SK-N-SH treated with all-trans-retinoic acid at 6 μM for 48 hours (cell line): ENCODE results near the gene MYLK.

Experiments
- ATAC-seq: fragments of 200-7000 bp; cut with Tn5 transposase; 3 replicates; pipeline ENCODE4 v1.9.1; 2020; ENCODE audit warnings: mild to moderate bottlenecking, moderate library complexity
- ARNTL ChIP-seq: fragments of 450-650 bp; formaldehyde crosslinking; IDR thresholded peaks from 2 replicates; pipeline ENCODE4 v1.5.0; 2020; ENCODE audit warnings: low read depth, mild to moderate bottlenecking, moderate library complexity, borderline replicate concordance
- BACH2 ChIP-seq: fragments of 250-450 bp; sonication (Bioruptor Pico); IDR thresholded peaks from 2 replicates; pipeline ENCODE4 v1.9.0; 2021; ENCODE audit warnings: mild to moderate bottlenecking, borderline replicate concordance
- CSDC2 ChIP-seq: fragments of 250-450 bp; sonication (Bioruptor Pico); IDR thresholded peaks from 2 replicates; pipeline ENCODE4 v1.5.0; 2020; ENCODE audit warnings: mild to moderate bottlenecking, moderate library complexity
- CSRNP3 ChIP-seq: fragments of 250-450 bp; sonication (Bioruptor Pico); IDR thresholded peaks from 2 replicates; pipeline ENCODE4 v1.5.1; 2021; ENCODE audit warnings: mild to moderate bottlenecking, moderate library complexity
- ESRRG ChIP-seq: fragments of 250-450 bp; sonication (Bioruptor Pico); IDR thresholded peaks from 2 replicates; pipeline ENCODE4 v1.6.1; 2021; ENCODE audit warnings: mild to moderate bottlenecking
- GLIS3 ChIP-seq: fragments of 250-450 bp; sonication (Bioruptor Pico); IDR thresholded peaks from 2 replicates; pipeline ENCODE4 v1.5.0; 2020; ENCODE audit warnings: mild to moderate bottlenecking, moderate library complexity
- ISL1 ChIP-seq: fragments of 250-450 bp; sonication (Bioruptor Pico); IDR thresholded peaks from 2 replicates; pipeline ENCODE4 v2.1.2; 2022; ENCODE audit warnings: mild to moderate bottlenecking, moderate library complexity
- OSR1 ChIP-seq: fragments of 250-450 bp; sonication (Bioruptor Pico); IDR thresholded peaks from 2 replicates; pipeline ENCODE4 v1.8.0; 2022; ENCODE audit warnings: moderate library complexity, mild to moderate bottlenecking, inconsistent platforms
- PATZ1 ChIP-seq: fragments of 250-450 bp; sonication (Bioruptor Pico); IDR thresholded peaks from 2 replicates; pipeline ENCODE4 v1.8.0; 2020; ENCODE audit warnings: mild to moderate bottlenecking, moderate library complexity, borderline replicate concordance
- POU6F1 ChIP-seq: fragments of 250-450 bp; sonication (Bioruptor Pico); IDR thresholded peaks from 2 replicates; pipeline ENCODE4 v1.8.0; 2021; ENCODE audit warnings: low read depth, mild to moderate bottlenecking, moderate library complexity, borderline replicate concordance
- PPARA ChIP-seq: fragments of 250-450 bp; sonication (Bioruptor Pico); IDR thresholded peaks from 2 replicates; pipeline ENCODE4 v1.5.0; 2020; ENCODE audit warnings: mild to moderate bottlenecking, borderline replicate concordance
- RARB ChIP-seq: fragments of 250-450 bp; sonication (Bioruptor Pico); IDR thresholded peaks from 2 replicates; pipeline ENCODE4 v1.8.0; 2021; ENCODE audit warnings: mild to moderate bottlenecking, moderate library complexity
- SNAI2 ChIP-seq: fragments of 250-450 bp; sonication (Bioruptor Pico); IDR thresholded peaks from 2 replicates; pipeline ENCODE4 v1.5.0; 2020; ENCODE audit warnings: mild to moderate bottlenecking, moderate library complexity
- TCF4 ChIP-seq: fragments of 250-450 bp; sonication (Bioruptor Pico); IDR thresholded peaks from 2 replicates; pipeline ENCODE4 v1.8.0; 2021; ENCODE audit warnings: mild to moderate bottlenecking, moderate library complexity, borderline replicate concordance
- TOX ChIP-seq: fragments of 250-450 bp; sonication (Bioruptor Pico); IDR thresholded peaks from 2 replicates; pipeline ENCODE4 v1.8.0; 2021; ENCODE audit warnings: mild to moderate bottlenecking, moderate library complexity, borderline replicate concordance
- TSHZ2 ChIP-seq: fragments of 250-450 bp; sonication (Bioruptor Pico); IDR thresholded peaks from 2 replicates; pipeline ENCODE4 v1.5.0; 2020; ENCODE audit warnings: mild to moderate bottlenecking, moderate library complexity
- ZC3H10 ChIP-seq: fragments of 250-450 bp; sonication (Bioruptor Pico); IDR thresholded peaks from 2 replicates; pipeline ENCODE4 v1.5.1; 2021; ENCODE audit warnings: mild to moderate bottlenecking, moderate library complexity
- ZFP3 ChIP-seq: fragments of 250-450 bp; sonication (Bioruptor Pico); IDR thresholded peaks from 2 replicates; pipeline ENCODE4 v1.5.0; 2020; ENCODE audit warnings: mild to moderate bottlenecking, moderate library complexity
- ZFP30 ChIP-seq: fragments of 450-650 bp; formaldehyde crosslinking; IDR thresholded peaks from 2 replicates; pipeline ENCODE4 v1.5.0; 2022; ENCODE audit warnings: mild to moderate bottlenecking, moderate library complexity
- ZNF565 ChIP-seq: fragments of 450-650 bp; formaldehyde crosslinking; conservative IDR thresholded peaks from 2 replicates; pipeline ENCODE4 v1.5.0; 2020; ENCODE audit warnings: low read depth, mild to moderate bottlenecking, moderate library complexity
- ZNF8 ChIP-seq: fragments of 450-650 bp; formaldehyde crosslinking; IDR thresholded peaks from 2 replicates; pipeline ENCODE4 v1.5.0; 2020; ENCODE audit warnings: mild to moderate bottlenecking, moderate library complexity

MYLK gene

GRCh38 chr3:123626881-123627280 lies 257.3 kb downstream of the MYLK start:
- TF ChIP-seq SNAI2 (CRISPR knock-in tag), result no peak
- no peak for TF ChIP-seq PATZ1
- no peak for TF ChIP-seq ESRRG (CRISPR knock-in tag)
- no peak for TF ChIP-seq ZFP30
- TF ChIP-seq RARB (CRISPR knock-in tag), result no peak
- TF ChIP-seq ZFP3 (CRISPR knock-in tag), result no peak
- no peak for TF ChIP-seq ISL1 (CRISPR knock-in tag)
- TF ChIP-seq, all 23 proteins: peak for 0
- ATAC-seq, result no peak

GRCh38 chr3:123624302-123624701 lies 259.8 kb downstream of the MYLK start:
- ATAC-seq, result no peak
- TF ChIP-seq CSDC2 (CRISPR knock-in tag), result no peak
- no peak for TF ChIP-seq ZC3H10 (CRISPR knock-in tag)
- TF ChIP-seq PPARA (CRISPR knock-in tag), result no peak
- no peak for TF ChIP-seq OSR1
- no peak for TF ChIP-seq TSHZ2
- no peak for TF ChIP-seq TCF4
- TF ChIP-seq ISL1 (CRISPR knock-in tag), result no peak
- no peak for TF ChIP-seq ZNF8
- TF ChIP-seq GLIS3 (CRISPR knock-in tag), result no peak
- TF ChIP-seq POU6F1 (CRISPR knock-in tag), result no peak
- no peak for TF ChIP-seq RARB (CRISPR knock-in tag)
- no peak for TF ChIP-seq BACH2

GRCh38 chr3:123623346-123623880 lies 260.7 kb downstream of the MYLK start:
- no peak for ATAC-seq
- TF ChIP-seq ZC3H10 (CRISPR knock-in tag) (no peak), GLIS3 (CRISPR knock-in tag) (no peak), OSR1 (no peak), TSHZ2 (no peak), PPARA (CRISPR knock-in tag) (no peak), ZNF565 (CRISPR knock-in tag) (no peak), BACH2 (no peak), ISL1 (CRISPR knock-in tag) (no peak), ZFP3 (CRISPR knock-in tag) (no peak), ZFP30 (no peak), SNAI2 (CRISPR knock-in tag) (no peak), ESRRG (CRISPR knock-in tag) (no peak), CSDC2 (CRISPR knock-in tag) (no peak), RARB (CRISPR knock-in tag) (no peak), ARNTL (CRISPR knock-in tag) (no peak), POU6F1 (CRISPR knock-in tag) (no peak), CSRNP3 (CRISPR knock-in tag) (no peak), TCF4 (no peak), TOX (CRISPR knock-in tag) (no peak)
